ENCODE data around the gene ZNF99.
"Not testable (repeated sequence)": the region's sequence is repeated elsewhere in the genome, so short reads cannot be mapped to it uniquely, and the experiment has no call there.

Gene ZNF99

DNA sequence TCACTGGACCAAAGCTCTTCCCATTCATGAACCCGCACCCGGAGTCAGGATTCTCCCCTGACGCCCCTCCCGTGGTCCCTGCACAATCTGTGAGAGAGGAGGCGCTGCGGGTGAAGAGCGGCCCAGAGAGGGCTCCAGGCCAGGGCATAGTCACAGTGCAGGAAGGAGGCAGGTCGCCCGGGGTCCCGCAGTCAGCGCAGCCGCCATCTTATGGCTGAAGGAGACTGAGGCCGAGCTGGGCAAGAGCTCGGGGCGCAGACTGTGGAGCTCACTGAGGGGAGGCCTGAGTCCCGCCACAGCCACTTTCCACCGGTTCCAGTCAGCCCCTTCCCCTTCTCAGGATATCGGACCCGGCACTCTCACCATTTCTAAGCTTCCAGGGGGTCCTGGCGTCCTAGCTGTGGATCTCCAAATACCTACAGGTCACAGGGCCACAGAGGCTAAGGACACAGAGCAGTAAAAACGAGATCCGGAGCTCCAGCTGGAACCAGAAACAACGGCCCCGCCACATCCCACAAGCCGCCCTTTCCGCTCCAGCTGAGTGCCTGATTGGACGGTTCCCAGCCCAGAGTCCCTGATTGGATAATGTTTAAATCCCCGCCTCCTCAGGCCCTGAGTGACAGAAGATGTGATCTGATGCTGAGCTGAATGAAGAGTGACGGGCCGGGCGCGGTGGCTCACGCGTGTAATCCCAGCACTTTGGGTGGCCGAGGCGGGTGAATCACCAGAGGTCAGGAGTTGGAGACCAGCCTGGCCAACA is at the start of gene ZNF99:
ZNF99 (minus strand) TSS at position 501 of the 760 bp plus-strand sequence; CDS start at position 366, 135 bp downstream.
- DNase-seq: no peak

DNA sequence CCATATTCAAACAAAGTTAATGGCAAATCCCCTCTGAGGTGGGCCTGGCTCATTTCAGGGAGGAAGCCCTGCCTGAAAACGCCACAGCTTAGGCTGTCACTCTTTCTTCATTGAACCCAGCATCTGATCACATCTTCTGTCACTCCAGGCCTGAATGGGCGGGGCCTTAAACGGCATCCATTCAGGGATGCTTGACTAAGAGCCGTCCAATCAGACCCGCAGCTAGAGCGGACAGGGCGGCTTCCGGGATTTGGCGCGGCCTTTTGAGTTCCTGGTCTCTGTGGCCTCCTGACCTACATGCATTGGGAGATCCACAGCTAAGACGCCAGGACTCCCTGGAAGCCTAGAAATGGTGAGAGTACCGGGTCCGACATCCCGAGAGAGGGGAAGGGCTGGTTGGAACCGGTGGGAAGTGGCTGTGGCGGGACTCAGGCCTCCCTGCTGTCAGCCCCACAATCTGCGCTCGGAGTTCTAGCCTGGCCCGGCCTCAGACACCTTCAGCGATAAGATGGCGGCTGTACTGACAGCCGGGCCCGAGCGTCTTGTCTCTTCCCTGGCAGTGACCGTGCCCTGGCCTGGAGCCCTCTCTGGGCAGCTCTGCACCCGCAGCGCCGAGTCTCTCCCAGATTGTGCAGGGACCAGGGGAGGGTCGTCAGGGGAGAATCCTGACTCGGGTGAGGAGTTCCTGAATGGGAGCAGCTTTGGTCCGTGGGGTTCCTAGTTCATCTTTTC is 48.2 kb upstream of the ZNF99 start, which contains the start of gene ZNF723:
ZNF723 (plus strand) TSS at position 261 of the 732 bp plus-strand sequence; CDS start at position 350, 89 bp downstream.
- no peak for DNase-seq

DNA sequence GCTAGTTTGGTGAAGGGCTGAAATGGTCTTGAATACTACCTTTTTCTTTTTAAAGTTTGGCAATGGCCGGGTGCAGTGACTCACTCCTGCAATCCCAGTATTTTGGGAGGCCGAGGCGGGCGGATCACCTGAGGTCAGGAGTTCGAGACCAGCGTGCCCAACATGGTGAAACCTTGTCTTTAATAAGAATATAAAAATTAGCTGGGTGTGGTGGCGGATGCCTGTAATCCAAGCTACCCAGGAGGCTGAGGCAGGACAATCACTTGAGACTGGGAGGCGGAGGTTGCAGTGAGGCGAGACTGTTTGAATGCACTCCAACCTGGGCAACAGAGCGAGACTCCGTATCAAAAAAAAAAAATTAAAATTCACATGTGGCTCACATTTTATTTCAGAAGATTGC is 47.3 kb upstream of the ZNF99 start:
- no peak for DNase-seq

DNA sequence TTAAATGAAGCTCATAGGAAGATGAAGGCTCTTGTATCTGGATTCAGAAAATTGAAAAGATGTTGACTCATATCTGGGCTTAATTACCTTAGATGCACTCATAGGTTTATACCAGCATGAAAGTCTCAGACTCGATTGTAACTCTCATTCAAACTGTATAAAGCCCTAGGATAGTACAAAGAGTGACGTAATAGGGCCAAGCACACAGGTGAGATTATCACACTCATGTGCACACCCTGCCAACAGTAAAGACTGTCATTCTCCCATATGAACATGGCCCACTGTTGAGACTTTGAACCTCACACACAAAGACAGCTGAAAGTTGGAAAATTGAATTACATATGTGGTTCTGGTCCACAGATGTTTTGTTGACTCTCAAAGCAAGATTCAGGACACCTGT is 30.2 kb upstream of the ZNF99 start:
- DNase-seq: no peak

DNA sequence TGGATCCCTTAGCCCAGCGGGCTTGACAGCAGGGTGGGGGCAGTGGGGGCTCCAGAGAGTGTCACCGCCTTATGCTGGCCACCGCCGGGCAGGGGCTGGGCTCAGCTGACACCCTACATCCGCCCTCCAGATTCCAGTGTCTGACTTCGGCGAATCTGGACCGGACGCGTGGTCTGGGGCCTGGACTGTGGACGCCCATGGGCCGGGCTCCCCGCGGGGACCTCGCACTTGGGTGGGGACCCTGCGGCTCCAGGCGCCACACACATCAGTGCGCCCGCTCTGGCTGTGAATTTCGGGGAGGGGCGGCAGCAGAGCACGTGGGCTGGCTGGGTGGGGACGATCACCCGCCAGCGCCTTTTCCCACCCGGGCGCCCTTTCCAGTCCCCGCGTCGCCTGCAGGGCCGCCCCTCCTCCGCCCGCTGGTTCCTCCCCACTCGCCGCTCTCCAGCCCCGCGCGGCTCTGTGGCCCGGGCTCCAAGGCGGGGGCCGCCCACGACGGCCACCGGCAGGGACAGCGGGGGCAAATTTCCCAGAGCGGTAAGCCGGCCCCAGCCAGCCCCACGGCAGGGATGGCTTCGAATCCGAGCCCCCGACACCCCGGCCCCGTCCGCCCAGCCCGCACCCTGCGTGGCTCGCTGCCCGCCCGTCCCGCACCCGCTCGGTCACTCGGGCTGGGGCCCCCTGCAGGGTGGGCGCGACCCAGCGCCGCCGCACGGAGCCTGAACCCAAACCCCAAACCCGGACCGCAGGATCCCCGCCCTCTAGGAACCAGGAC is 23.3 kb upstream of the ZNF99 start:
- DNase-seq: no peak

DNA sequence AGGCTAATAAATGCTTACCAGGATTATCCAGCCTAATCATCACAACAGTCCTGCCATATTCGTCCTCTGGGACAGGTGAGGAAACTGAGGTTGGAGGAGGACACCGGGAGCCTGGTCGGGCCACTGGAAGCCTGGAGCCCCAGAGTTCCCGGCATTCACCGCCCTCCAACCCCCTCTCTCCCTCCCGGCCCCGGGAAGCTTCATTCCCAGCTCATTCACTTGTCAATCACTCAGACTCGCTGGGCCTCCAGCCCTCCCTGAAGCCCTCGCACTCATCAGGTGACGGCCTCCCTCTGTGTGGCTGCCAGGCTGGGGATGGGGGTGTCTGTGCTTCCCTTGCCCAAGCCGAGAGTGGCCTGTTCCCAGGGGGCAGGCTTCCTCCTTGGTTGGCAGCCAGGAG is 22.5 kb upstream of the ZNF99 start:
- no peak for DNase-seq

DNA sequence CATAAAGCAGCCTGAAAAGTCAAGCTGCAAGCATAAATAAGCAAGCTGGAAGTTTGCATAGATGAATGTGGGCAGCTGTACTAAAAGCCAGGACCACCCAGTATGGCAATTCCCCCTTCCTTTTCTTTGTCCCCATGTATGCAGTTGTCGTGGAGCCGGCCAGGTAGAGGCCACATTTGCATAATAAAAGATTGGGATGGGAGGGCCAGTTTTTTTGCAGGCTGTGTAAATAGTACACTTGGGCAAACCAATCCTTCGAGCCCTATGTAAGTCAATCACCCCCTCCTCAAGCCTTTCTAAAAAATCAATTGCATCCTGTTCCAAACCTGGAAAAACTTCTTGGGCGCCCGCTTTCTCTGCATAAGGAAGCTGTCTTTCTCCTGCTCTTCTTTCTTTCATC is 13.1 kb upstream of the ZNF99 start:
- DNase-seq: no peak

DNA sequence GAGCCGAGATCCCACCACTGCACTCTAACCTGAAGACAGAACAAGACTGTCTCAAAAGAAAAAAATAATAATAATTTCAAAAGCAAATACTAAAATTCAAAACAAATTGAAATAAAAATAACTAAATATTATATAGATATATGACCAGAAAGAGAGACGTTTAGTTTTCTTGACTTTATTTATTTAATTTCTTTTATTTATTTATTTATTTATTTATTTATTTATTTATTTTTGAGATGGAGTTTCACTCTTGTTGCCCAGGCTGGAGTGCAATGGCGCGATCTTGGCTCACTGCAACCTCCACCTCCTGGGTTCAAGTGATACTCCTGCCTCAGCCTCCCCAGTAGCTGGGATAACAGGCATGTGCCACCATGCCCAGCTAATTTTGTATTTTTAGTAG is 8.9 kb upstream of the ZNF99 start:
- DNase-seq: not testable (repeated sequence)

DNA sequence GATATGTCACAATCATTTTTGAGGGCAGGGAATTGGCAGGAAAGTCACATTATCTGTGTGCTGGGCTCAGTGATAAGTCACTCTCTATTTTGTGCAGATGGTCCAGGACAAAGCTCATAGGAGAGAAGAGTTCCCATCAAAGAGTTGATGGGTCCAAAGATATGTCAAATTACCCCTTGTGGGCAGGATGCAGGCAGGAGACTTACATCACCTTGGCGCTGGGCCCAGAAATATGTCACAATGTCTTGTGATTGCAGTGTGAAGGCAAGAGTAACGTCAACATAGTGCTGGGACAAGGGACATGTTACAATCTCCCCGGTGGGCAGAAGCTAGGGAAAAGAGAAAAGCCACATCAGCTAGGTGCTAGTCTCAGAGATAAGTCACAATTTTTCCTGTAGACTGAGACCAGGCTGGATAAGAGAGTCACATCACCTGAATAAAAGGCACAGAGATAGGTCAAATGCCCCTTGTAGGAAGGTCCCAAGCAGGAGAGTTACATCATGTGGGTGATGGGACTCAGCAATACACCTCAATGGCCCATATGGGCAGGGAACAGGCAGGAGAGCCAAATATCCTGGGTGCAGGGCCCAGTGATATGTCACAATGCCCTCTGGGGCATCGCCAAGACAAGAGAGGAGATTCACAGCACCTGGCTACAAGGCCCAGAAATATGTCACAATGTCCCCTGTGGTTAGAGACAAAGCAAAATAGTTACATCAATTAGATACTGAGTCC is 47.9 kb downstream of the ZNF99 start:
- no peak for DNase-seq

DNA sequence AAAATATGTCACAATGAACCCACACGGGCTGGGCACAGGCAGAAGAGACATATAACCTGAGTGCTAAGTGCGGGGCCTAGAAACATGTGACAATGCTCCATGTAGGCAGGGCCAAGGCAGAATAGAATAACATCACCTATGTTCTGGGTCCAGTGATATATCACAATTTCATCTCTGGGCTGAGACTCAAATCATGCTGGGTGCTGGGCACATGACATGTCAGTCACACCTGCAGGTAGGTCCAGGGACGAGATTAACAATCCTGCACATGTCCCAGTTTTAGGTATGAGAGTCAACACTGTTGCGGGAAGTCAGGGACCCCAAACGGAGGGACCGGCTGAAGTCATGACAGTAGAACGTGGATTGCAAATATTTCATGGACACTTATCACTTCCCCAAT is 50.3 kb downstream of the ZNF99 start:
- DNase-seq: no peak

DNA sequence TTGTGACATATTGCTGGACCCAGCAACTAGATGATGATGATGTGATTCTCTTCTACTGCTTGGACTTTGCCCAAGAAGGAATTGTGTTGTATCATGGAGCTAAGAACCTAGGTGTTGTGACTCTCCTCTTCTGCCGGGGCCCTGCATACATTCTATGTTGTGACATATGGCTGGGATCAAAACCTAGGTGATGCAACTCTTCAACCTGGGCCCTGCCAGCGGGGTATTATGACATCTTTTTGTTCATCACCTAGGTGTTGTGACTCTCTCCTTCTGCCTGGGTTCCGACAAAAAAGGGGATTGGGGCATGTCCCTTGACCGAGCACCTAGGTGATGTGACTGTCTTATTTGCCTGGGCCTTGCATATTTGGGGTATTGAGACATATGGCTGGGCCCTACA is 55.7 kb downstream of the ZNF99 start:
- not testable (repeated sequence) for DNase-seq

DNA sequence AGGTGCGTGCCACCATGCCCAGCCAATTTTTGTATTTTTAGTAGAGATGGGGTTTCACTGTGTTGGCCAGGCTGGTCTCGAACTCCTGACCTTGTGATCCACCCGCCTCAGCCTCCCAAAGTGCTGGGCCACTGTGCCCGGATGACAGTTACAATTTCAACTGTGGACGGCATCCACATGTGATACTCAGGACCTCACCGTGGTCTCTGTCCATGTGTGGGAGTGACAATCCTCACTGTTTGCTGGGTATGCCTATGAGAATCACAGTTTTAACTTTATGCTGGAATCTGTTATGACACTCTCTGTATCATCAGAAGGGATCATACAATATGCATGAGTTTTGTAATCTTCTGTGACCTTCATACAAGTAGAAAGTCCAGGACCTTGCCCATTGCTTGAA is 62.4 kb downstream of the ZNF99 start:
- not testable (repeated sequence) for DNase-seq

DNA sequence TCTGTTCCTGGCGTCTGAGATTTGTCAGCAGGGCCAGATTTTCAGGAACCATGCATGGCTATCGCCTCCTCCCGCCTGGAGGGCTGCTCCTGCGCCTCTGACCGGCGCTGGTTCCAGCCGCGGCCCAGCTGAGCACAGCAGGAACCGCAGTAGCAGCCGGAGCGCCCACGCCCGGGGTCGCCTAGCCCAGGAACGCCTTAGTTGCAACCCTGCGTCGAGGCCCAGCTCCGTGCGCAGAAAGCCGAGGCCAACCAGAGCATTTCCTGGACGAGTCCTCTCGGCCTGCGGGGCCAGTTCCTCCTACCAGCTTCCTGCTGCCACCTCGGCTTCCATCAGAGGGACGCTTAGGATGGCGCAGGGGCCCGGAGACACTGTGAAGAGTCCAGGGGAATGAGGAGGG is 75.0 kb downstream of the ZNF99 start:
- no peak for DNase-seq

DNA sequence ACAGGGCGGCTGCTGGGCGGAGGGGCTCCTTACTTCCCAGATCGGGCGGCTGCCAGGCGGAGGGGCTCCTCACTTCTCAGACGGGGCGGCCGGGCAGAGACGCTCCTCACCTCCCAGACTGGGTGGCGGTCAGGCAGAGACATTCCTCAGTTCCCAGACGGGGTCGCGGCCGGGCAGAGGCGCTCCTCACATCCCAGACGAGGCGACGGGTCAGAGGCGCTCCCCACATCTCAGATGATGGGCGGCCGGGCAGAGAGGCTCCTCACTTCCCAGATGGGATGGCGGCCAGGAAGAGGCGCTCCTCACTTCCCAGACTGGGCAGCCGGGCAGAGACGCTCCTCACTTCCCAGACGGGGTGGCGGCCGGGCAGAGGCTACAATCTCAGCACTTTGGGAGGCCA is 80.9 kb downstream of the ZNF99 start:
- not testable (repeated sequence) for DNase-seq

DNA sequence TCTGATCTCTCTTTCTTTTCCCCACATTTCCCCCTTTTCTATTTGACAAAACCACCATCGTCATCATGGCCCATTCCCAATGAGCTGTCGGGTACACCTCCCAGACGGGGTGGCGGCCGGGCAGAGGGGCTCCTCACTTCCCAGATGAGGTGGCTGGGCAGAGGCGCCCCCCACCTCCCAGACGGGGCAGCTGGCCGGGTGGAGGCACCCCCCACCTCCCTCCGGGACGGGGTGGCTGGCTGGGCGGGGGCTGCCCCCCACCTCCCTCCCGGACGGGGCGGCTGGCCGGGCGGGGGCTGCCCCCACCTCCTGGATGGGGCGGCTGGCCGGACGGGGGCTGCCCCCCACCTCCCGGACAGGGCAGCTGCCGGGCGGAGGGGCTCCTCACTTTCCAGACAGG is 81.3 kb downstream of the ZNF99 start:
- DNase-seq: not testable (repeated sequence)

Measured in HCEC 1CT (cell line).